ENCODE data around the gene HOXC12. TPM values are rescaled to one million over a fixed set of nuclear protein-coding genes. Genes with fewer than 3 reads are reported as not detected.
A peak's percentile ranks its signal among the peaks of the same experiment; 100 is the strongest.

HOXC12 gene
- total RNA-seq, 1 donor from 2014 or later: not detected

DNA sequence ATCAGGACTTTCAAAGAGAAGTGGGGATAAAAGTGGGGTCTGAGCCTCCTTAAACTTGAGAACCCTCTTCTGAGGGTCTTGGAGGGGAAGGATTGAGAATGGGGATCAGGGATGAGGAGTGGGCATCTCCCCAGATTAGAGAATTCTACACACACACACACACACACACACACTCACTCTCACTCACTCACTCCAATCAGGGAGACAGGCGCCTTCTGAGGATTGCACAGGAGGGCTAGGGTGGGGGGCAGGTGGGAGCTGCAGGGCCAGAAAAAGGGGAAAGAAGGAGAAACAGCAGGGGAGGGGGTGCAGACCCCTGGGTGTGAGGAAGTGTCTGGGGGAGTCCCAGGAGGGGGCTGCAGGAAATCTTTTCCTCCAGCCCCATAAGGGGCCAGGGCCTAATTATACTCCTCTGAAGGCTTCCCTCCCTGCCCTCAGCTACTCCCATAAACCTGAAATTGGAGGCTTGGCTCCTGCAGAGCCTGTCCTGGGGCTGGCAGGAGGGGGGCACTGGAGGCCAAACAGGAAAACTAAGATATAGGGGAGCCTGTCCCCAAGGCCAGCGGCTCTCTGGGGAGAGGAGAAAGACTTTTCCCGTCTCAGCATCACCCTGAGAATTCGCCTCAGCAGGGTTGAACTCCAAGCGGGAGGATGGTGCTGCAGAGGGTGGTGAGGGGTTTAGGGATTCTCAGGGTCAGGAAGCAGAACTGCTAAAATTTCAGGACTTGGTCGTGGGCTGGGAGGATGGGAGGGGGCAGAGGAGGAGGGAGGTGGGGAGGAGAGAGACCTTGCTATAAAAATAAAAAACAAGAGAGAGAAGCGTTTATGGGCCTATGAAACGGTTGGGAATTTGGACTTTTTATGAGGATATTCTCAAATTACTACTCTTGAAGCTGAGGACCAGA lies 46.8 kb downstream of the HOXC12 start:
- peaks cover 100% of the 10 kb centered on the region for H3K27me3 Mint-ChIP-seq (ENCODE audit: low read depth)
- H3K27ac Mint-ChIP-seq: no peak overlapping the region

DNA sequence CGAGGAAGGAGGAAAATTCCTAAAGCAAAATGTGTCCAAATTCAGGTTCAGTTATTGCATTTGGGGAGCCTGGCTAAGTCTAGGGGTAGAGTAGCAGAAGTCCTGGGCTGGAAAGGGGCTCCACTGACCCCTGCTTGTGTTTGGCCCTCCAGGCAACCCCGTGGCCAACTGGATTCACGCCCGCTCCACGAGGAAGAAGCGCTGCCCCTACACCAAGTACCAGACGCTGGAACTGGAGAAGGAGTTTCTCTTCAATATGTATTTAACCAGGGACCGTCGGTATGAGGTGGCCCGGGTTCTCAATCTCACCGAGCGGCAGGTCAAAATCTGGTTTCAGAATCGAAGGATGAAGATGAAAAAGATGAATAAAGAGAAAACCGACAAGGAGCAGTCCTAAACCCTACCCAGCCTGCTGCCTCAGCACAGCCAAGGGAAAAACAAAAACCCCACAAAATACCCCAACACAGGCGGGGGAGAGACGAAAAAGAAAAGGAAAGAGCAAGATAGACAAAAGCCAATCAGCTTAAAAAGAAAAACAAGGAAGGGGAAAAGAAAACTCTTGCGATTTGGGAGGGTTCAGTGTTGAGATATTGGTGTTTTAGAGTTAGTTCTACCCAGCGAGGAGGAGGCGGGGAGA lies 47.7 kb downstream of the HOXC12 start:
- TF ChIP-seq, protein P1, sequence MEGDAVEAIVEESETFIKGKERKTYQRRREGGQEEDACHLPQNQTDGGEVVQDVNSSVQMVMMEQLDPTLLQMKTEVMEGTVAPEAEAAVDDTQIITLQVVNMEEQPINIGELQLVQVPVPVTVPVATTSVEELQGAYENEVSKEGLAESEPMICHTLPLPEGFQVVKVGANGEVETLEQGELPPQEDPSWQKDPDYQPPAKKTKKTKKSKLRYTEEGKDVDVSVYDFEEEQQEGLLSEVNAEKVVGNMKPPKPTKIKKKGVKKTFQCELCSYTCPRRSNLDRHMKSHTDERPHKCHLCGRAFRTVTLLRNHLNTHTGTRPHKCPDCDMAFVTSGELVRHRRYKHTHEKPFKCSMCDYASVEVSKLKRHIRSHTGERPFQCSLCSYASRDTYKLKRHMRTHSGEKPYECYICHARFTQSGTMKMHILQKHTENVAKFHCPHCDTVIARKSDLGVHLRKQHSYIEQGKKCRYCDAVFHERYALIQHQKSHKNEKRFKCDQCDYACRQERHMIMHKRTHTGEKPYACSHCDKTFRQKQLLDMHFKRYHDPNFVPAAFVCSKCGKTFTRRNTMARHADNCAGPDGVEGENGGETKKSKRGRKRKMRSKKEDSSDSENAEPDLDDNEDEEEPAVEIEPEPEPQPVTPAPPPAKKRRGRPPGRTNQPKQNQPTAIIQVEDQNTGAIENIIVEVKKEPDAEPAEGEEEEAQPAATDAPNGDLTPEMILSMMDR (IDR thresholded peaks at IDR 0.05; ENCODE audit: unreplicated experiment): no peak
- Mint-ChIP-seq H3K9me3 (no peaks in the 10 kb centered on the region), H3K4me3 (no peak overlapping the region), H3K36me3 (peaks cover 3% of the 10 kb centered on the region), H3K27ac (no peak overlapping the region), H3K4me1 (peaks cover 24% of the 10 kb centered on the region), H3K27me3 (ENCODE audit: low read depth) (peaks cover 100% of the 10 kb centered on the region)
- DNase-seq (ENCODE audit: low spot score in 2 of 2, unreplicated experiment in 2 of 2): no peak

More for the DNA sequence above, 46.8 kb downstream of the HOXC12 start:
- H3K4me3 Mint-ChIP-seq: peak overlapping the region; percentile 71
- TF ChIP-seq, protein P1 (IDR thresholded peaks at IDR 0.05; ENCODE audit: unreplicated experiment): no peak
- no peaks in the 10 kb centered on the region for H3K9me3 Mint-ChIP-seq
- peaks cover 24% of the 10 kb centered on the region for H3K4me1 Mint-ChIP-seq
- H3K36me3 Mint-ChIP-seq: peaks cover 3% of the 10 kb centered on the region
- no peak for DNase-seq (ENCODE audit: low spot score in 2 of 2, unreplicated experiment in 2 of 2)

DNA sequence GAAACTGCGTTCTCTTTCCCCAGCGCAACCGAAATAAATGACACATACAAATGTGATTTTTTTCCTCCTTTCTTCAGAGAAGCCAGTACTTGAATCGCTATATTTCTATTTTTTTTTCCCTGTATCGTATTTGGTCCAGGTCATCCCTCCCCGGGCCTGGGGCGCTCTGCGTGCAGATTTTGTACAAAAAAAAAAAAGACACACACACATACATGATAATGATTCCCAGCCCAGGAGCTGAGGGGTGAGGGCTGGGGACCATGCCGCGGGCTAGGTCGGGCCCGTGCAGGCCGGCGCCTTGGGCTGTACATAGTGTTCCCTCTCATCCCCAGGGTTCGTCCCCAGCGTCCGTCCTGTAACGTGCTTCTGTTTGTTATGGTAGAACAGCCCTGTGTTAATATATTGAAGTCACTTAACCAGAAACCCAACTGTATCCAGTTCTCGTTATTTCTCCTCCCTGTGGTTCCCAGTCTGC lies 48.2 kb downstream of the HOXC12 start:
- TF ChIP-seq, protein P1 (IDR thresholded peaks at IDR 0.05; ENCODE audit: unreplicated experiment): no peak
- Mint-ChIP-seq H3K4me3 (no peak overlapping the region), H3K36me3 (peaks cover 3% of the 10 kb centered on the region), H3K4me1 (peaks cover 24% of the 10 kb centered on the region), H3K9me3 (no peaks in the 10 kb centered on the region), H3K27ac (no peak overlapping the region), H3K27me3 (ENCODE audit: low read depth) (peaks cover 100% of the 10 kb centered on the region)
- no peak for DNase-seq (ENCODE audit: low spot score in 2 of 2, unreplicated experiment in 2 of 2)

DNA sequence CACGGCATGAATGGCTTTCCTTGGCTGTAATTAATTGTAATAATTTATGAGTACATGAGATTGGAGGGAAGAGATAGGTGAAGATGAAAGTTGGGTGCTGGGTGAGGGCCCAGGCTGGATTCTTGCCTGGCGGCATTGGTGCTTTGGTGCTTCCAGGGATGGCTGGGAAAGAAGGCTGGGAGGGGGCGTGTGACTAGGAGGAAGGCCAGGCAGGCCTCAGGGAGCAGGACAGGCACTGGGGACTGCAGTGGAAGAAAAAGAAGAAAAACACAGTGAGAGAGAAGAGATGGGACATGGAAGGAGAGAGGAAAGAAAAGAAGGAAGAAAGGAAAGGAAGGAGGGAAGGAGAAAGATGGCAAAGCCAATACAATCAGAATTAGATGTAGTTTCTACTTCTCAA lies 48.9 kb downstream of the HOXC12 start:
- no peak for DNase-seq (ENCODE audit: low spot score in 2 of 2, unreplicated experiment in 2 of 2)
- Mint-ChIP-seq H3K4me1 (peaks cover 24% of the 10 kb centered on the region), H3K36me3 (peaks cover 3% of the 10 kb centered on the region), H3K27ac (no peak overlapping the region), H3K27me3 (ENCODE audit: low read depth) (peaks cover 99% of the 10 kb centered on the region), H3K4me3 (no peak overlapping the region), H3K9me3 (no peaks in the 10 kb centered on the region)
- TF ChIP-seq, protein P1 (IDR thresholded peaks at IDR 0.05; ENCODE audit: unreplicated experiment): no peak

DNA sequence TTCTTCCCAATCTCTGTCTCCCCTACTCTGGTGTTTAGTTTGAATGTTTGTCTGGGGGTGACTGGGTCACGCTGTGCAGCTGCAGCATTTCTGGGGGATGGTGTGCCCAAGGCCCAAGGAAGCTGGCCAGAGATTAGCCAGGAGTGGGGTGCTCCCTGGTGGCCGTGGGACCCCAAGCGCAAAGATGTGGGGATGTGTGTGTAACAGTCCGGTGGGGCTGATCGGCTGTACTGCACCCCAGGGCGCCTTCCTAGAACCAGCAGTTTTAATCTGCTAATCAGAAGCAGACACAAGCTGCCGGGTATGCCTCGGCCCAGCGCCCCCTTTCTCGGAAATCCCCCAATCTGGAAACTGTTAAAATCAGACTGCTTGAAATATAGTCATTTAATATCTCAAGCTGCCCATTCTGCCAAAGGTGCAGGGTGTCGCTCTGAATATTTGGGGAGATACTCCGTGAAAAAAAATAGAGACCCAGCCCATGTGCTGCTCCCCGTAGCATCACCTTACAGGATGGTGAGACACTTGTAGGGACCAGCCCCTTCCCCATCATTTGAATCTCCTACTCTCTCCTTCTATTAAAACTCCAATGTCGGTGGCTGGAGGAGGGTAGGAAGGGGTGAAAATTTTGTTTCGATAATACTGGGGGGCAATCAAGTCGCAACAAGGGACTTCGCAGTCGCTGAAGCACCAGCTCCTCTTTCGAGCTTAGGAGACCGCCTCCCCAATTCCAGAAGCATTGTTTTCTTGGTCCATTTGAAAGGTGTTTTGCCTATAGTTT lies 49.5 kb downstream of the HOXC12 start:
- no peaks in the 10 kb centered on the region for H3K9me3 Mint-ChIP-seq
- H3K36me3 Mint-ChIP-seq: peaks cover 3% of the 10 kb centered on the region
- peaks cover 96% of the 10 kb centered on the region for H3K27me3 Mint-ChIP-seq (ENCODE audit: low read depth)
- TF ChIP-seq, protein P1 (IDR thresholded peaks at IDR 0.05; ENCODE audit: unreplicated experiment): no peak
- no peak overlapping the region for H3K27ac Mint-ChIP-seq
- no peak overlapping the region for H3K4me3 Mint-ChIP-seq
- DNase-seq (ENCODE audit: low spot score in 2 of 2, unreplicated experiment in 2 of 2): no peak
- peaks cover 28% of the 10 kb centered on the region for H3K4me1 Mint-ChIP-seq
